Endothelial cell of umbilical vein (primary cell): ENCODE data around the gene GAK. TPM values are rescaled to one million over a fixed set of nuclear protein-coding genes. Genes with fewer than 3 reads are reported as not detected.

Source experiments
- BruUV-seq: library from RNA; stranded (reverse); fragments of 400-500 nt; replicated peaks from 2 replicates; lab custom pipeline; 2021; lab: Mats Ljungman, UMichigan
- CTCF ChIA-PET: fragments of 300-600, 350-600 bp; sonication (Branson Sonifier 250); formaldehyde crosslinking; loops from one replicate; lab custom pipeline; 2021; ENCODE audit warnings: antibody characterized with exemption, inconsistent platforms; lab: Charles Lee
- POLR2A ChIA-PET: fragments of 300-600, 350-600 bp; sonication (Branson Sonifier 250); formaldehyde crosslinking; loops from one replicate; lab custom pipeline; 2021; ENCODE audit warnings: antibody characterized with exemption, inconsistent platforms; lab: Charles Lee
- DNase-seq: peaks from one replicate; pipeline ENCODE4 v3.0.0-alpha.2; 2011; ENCODE audit warnings: low read depth, low spot score
- FAIRE-seq: peaks from 2 replicates; lab custom pipeline; 2011; peaks lifted over from hg19 to GRCh38; lab: Jason Lieb, UNC
- H2AFZ ChIP-seq: 2 replicates; pipeline ENCODE4 v1.6.0; 2012; ENCODE audit warnings: low read depth, low read length, control low read depth, inconsistent platforms
- H3K27ac ChIP-seq: 2 replicates; pipeline ENCODE4 v1.5.1; 2011; ENCODE audit warnings: low read depth, mild to moderate bottlenecking, control low read depth, low read length, moderate library complexity; ENCODE audit not compliant: insufficient read depth
- H3K27me3 ChIP-seq, 2 experiments: 2 replicates each; pipeline versions ENCODE4 v1.6.0 to v1.6.1; 2011; ENCODE audit warnings: low read length in 2 of 2, mixed read lengths in 1 of 2; ENCODE audit not compliant: control insufficient read depth in 2 of 2, insufficient read depth in 2 of 2
- H3K36me3 ChIP-seq, 2 experiments: 2 replicates in 1 of 2; 3 replicates in 1 of 2; pipeline ENCODE4 v1.5.1; 2011; ENCODE audit warnings: low read length in 2 of 2, mild to moderate bottlenecking in 1 of 2, moderate library complexity in 1 of 2; ENCODE audit not compliant: control insufficient read depth in 2 of 2, insufficient read depth in 2 of 2; ENCODE audit errors: extremely low read depth in 1 of 2
- H3K4me1 ChIP-seq: 3 replicates; pipeline ENCODE4 v1.5.1; 2011; ENCODE audit warnings: mild to moderate bottlenecking, low read length; ENCODE audit not compliant: control insufficient read depth, insufficient read depth; ENCODE audit errors: extremely low read depth
- H3K4me2 ChIP-seq: 2 replicates; pipeline ENCODE4 v1.6.1; 2011; ENCODE audit warnings: low read length, control low read depth, mixed read lengths; ENCODE audit not compliant: insufficient read depth
- H3K4me3 ChIP-seq, 3 experiments: fragments of 200-600 bp in 1 of 3; sonication (generic), shearing (Covaris generic) in 1 of 3; replicated peaks in 1 of 3; 2 replicates each; pipeline ENCODE4 v1.5.1; 2011 to 2016; ENCODE audit warnings: control low read depth in 3 of 3, low read length in 3 of 3, mild to moderate bottlenecking in 2 of 3, inconsistent platforms in 1 of 3, low read depth in 1 of 3, moderate library complexity in 1 of 3; ENCODE audit not compliant: insufficient read depth in 1 of 3
- H3K79me2 ChIP-seq: 2 replicates; pipeline ENCODE4 v1.6.0; 2012; ENCODE audit warnings: low read length, inconsistent platforms; ENCODE audit not compliant: control insufficient read depth, insufficient read depth
- H3K9ac ChIP-seq: replicated peaks from 2 replicates; pipeline ENCODE3; 2011; ENCODE audit warnings: low read length, control low read depth; ENCODE audit not compliant: insufficient read depth; ENCODE audit errors: extremely low read depth
- H3K9me1 ChIP-seq: replicated peaks from 3 replicates; pipeline ENCODE4 v1.6.0; 2011; ENCODE audit warnings: mild to moderate bottlenecking, low read length; ENCODE audit not compliant: control insufficient read depth, insufficient read depth; ENCODE audit errors: extremely low read depth
- H3K9me3 ChIP-seq: replicated peaks from 2 replicates; pipeline ENCODE4 v1.5.1; 2012; ENCODE audit warnings: low read length, inconsistent platforms; ENCODE audit not compliant: control insufficient read depth, insufficient read depth
- H4K20me1 ChIP-seq: replicated peaks from 2 replicates; pipeline ENCODE3; 2011; ENCODE audit warnings: mild to moderate bottlenecking, low read length; ENCODE audit not compliant: control insufficient read depth, insufficient read depth; ENCODE audit errors: extremely low read depth
- CTCF ChIP-seq, 2 donors: IDR thresholded peaks; 1 replicate in 1 of 2; 2 replicates in 1 of 2; pipeline ENCODE4 v1.5.1; 2011; ENCODE audit warnings: low read length in 2 of 2, mild to moderate bottlenecking in 2 of 2, moderate library complexity in 2 of 2, control low read depth in 1 of 2, inconsistent platforms in 1 of 2, low read depth in 1 of 2; ENCODE audit not compliant: insufficient read depth in 1 of 2; ENCODE audit errors: extremely low read depth in 1 of 2
- EZH2 ChIP-seq: IDR thresholded peaks from 2 replicates; pipeline ENCODE4 v1.6.1; 2012; ENCODE audit warnings: borderline replicate concordance, low read depth, mild to moderate bottlenecking, moderate library complexity, low read length, inconsistent platforms; ENCODE audit not compliant: severe bottlenecking
- FOS ChIP-seq: IDR thresholded peaks from 2 replicates; pipeline ENCODE4 v1.6.1; 2011; ENCODE audit warnings: mild to moderate bottlenecking, low read length, moderate library complexity, borderline replicate concordance; ENCODE audit not compliant: insufficient read depth
- GATA2 ChIP-seq: IDR thresholded peaks from 2 replicates; pipeline ENCODE4 v1.7.0; 2011; ENCODE audit warnings: low read depth, mild to moderate bottlenecking, moderate library complexity, mixed read lengths, low read length; ENCODE audit not compliant: insufficient read length, insufficient read depth
- JUN ChIP-seq: IDR thresholded peaks from 2 replicates; pipeline ENCODE4 v1.6.1; 2011; ENCODE audit warnings: borderline replicate concordance, low read depth; ENCODE audit not compliant: insufficient read length, insufficient read depth
- MYC ChIP-seq: IDR thresholded peaks from one replicate; pipeline ENCODE4 v1.6.1; 2011; ENCODE audit warnings: mild to moderate bottlenecking, low read depth, low read length
- POLR2A ChIP-seq: IDR thresholded peaks from 2 replicates; pipeline ENCODE4 v1.6.1; 2012; ENCODE audit warnings: low read depth, mild to moderate bottlenecking, control low read depth, low read length
- POLR2AphosphoS5 ChIP-seq: IDR thresholded peaks from 2 replicates; pipeline ENCODE4 v1.6.1; 2012; ENCODE audit warnings: low read depth, mild to moderate bottlenecking, control low read depth, low read length, moderate library complexity; ENCODE audit not compliant: insufficient read depth
- dilution Hi-C: fragments of 300-500 bp; cut with MboI; formaldehyde crosslinking; loops from one replicate; pipeline ENCODE4 v1.15.0; 2019; ENCODE audit warnings: low sequenced_read_pairs; ENCODE audit not compliant: extremely low pct_ligation_motif_present
- intact Hi-C: fragments of 100-400 bp; cut with micrococcal nuclease; formaldehyde crosslinking; loops from one replicate; pipeline ENCODE4 v1.10.0; 2022
- polyA plus RNA-seq, 4 experiments: library from polyadenylated mRNA; depleted of rRNA in 3 of 4; stranded (reverse) in 3 of 4; unstranded in 1 of 4; fragments of >200 nt; gene quantifications; 2 replicates each; pipeline versions ENCODE4 v1.2.1 to v1.2.3, GENCODE V29; 2011 to 2012; ENCODE audit warnings: missing spikeins in 1 of 4
- total RNA-seq: library from RNA; stranded (reverse); gene quantifications from 2 replicates; pipeline ENCODE4 v1.2.3, GENCODE V29; 2021
- TF ChIP-seq, protein P1 (sequence below): IDR thresholded peaks from 2 replicates; pipeline ENCODE4 v1.6.1; 2011; ENCODE audit not compliant: insufficient read depth, insufficient read length

Gene GAK
- total and polyA plus RNA-seq, 2 donors (not counting 3 experiments of a cell fraction or from before 2014, with no cell fraction given): 49.6 to 109 TPM

DNA sequence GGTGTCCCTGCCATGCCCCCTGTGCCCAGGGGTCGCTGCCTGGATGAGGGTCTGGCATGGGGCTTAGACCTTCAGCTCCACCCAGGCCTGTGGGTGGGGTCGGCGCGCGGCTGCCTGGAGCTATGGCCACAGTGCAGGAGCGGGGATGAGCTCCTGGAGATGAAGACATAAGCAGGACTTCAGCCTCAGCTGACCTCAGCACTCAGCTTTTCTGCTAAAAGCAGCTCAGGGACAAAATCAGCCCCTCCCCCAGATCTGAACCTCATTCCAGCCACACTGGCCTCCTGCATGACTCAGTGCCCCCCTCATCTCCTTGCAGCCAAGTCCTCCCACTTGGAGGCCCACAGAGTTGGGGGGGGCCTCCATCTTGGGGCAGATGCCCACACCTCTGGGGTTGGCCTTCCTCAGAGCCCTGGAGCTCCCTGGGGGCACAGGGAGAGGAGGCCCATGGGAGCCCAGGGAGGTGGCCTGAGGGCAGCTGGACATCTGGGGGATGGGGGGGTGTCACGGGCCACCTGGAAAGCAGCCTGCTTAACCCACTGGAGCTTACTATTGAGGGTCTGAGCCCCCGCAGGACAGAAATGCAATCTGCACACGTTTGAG is 86.8 kb downstream of the GAK start:
- DNase-seq: no peak
- H3K4me2 ChIP-seq: no peak overlapping the region
- POLR2A ChIA-PET: no interaction called here
- no peaks in the 10 kb centered on the region for H3K9me3 ChIP-seq
- no peak overlapping the region for H2AFZ ChIP-seq
- H4K20me1 ChIP-seq: no peaks in the 10 kb centered on the region
- BruUV-seq: no TSS peak
- peaks cover 3 to 4% of the 10 kb centered on the region in 2 experiments for H3K36me3 ChIP-seq
- dilution Hi-C loops (no loop called here), intact Hi-C loops (no loop called here)
- H3K79me2 ChIP-seq: no peaks in the 10 kb centered on the region
- CTCF ChIA-PET: interaction anchor here (1.3 kb wide), 2 partner anchors 103 to 142 kb away, joined by 3 read pairs; partner anchors contain the start of gene IDUA
- H3K4me3 ChIP-seq: no peak overlapping the region
- TF ChIP-seq POLR2AphosphoS5 (no peak), MYC (no peak), FOS (no peak), JUN (no peak), CTCF (IDR thresholded peaks at IDR 0.05; ENCODE audit: extremely low read depth in 1 of 2, insufficient read depth in 1 of 2, low read depth in 1 of 2, low read length in 2 of 2) (no peak), EZH2 (no peak), GATA2 (no peak), POLR2A (no peak)
- TF ChIP-seq, protein P1, sequence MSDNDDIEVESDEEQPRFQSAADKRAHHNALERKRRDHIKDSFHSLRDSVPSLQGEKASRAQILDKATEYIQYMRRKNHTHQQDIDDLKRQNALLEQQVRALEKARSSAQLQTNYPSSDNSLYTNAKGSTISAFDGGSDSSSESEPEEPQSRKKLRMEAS: no peak
- H3K27ac ChIP-seq: no peak overlapping the region
- no peaks in the 10 kb centered on the region for H3K4me1 ChIP-seq
- no peaks in the 10 kb centered on the region for H3K27me3 ChIP-seq
- H3K9me1 ChIP-seq: no peaks in the 10 kb centered on the region
- no peak overlapping the region for H3K9ac ChIP-seq
- no peak for FAIRE-seq
